Measurements from ENCODE around the gene TNFRSF13B. TPM values are rescaled to one million over a fixed set of nuclear protein-coding genes. Genes with fewer than 3 reads are reported as not detected.
"Not testable (repeated sequence)": the region's sequence is repeated elsewhere in the genome, so short reads cannot be mapped to it uniquely, and the experiment has no call there.

TNFRSF13B gene
- total RNA-seq, 5 donors from 2014 or later (not counting 1 experiment from before 2014, with no cell fraction given), result 0.60 to 7.2 (median 5.0) TPM; not detected in 1

DNA sequence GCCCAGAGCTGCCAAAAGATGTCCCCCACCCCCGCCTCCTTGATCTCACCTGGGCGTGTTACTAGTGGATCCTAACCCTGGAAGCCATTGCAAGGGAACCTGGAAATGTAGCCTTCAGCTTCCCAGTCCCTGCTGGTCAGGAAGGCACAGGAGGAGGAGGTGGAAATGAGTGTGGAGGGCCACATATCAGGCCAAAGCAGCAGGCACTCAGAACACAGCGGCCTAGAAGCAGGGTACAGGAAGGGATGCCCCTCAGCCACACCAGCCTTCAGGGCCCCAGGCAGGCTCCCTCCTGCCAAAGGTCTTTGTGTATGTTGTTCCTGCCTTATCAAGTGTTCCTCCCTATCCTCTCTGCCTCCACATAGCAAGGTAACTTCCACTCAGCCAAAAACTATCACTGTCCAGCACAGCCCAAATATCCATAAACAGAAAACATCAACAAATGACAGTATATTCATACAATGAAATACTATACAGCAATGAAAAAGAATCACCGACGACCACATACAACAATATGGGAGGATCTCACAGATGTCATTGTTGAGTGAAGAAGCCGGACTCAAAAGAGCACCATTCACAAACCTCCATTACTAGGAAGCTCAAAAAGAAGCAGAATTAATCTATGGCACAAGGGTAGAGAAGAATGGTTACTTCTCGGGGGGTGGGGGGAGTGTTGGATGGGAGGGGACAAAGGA, 28.2 kb upstream of the TNFRSF13B start:
- no CpG with 5 or more reads among the region's 7 CpGs for WGBS (ENCODE audit: insufficient coverage)
- POLR2A ChIA-PET, result interaction anchor here (0.6 kb wide), 2 partner anchors 89 to 114 kb away, joined by 3 to 10 read pairs; no protein-coding TSS in a partner anchor
- H3K36me3 ChIP-seq (ENCODE audit: control insufficient read depth in 2 of 2, extremely low read depth in 1 of 2, insufficient read depth in 1 of 2, low read length in 1 of 2), result no peaks in the 10 kb centered on the region
- H3K4me3 ChIP-seq (ENCODE audit: control insufficient read depth in 1 of 2, extremely low read depth in 1 of 2, low read length in 1 of 2), result no peak overlapping the region
- no peaks in the 10 kb centered on the region for H3K9me3 ChIP-seq
- Mint-ChIP-seq H3K4me1 (peaks cover 2 to 6% (median 3%) of the 10 kb centered on the region in 3 donors), H3K27me3 (no peaks in the 10 kb centered on the region), H3K36me3 (no peaks in the 10 kb centered on the region), H3K27ac (no peak overlapping the region), H3K9me3 (no peaks in the 10 kb centered on the region), H3K4me3 (no peak overlapping the region)
- DNase-seq, result no peak
- CTCF ChIA-PET, result interaction anchor here (0.5 to 1.0 kb wide), 6 partner anchors 16 to 313 kb away, joined by 3 to 13 read pairs (median 3); no protein-coding TSS in a partner anchor
- H3K4me1 ChIP-seq (ENCODE audit: control insufficient read depth in 1 of 2, extremely low read depth in 1 of 2, insufficient read depth in 2 of 2, low read length in 2 of 2), result peaks cover 0 to 8% of the 10 kb centered on the region in 2 experiments
- peaks cover 0 to 13% of the 10 kb centered on the region in 2 experiments for H3K27me3 ChIP-seq (replicated peaks in 1 of 2; ENCODE audit: control insufficient read depth in 2 of 2, extremely low read depth in 1 of 2, insufficient read depth in 2 of 2, low read length in 1 of 2)
- ATAC-seq (replicated peaks in 1 of 4), result no peak
- no peak overlapping the region for H3K27ac ChIP-seq (ENCODE audit: low read length)

DNA sequence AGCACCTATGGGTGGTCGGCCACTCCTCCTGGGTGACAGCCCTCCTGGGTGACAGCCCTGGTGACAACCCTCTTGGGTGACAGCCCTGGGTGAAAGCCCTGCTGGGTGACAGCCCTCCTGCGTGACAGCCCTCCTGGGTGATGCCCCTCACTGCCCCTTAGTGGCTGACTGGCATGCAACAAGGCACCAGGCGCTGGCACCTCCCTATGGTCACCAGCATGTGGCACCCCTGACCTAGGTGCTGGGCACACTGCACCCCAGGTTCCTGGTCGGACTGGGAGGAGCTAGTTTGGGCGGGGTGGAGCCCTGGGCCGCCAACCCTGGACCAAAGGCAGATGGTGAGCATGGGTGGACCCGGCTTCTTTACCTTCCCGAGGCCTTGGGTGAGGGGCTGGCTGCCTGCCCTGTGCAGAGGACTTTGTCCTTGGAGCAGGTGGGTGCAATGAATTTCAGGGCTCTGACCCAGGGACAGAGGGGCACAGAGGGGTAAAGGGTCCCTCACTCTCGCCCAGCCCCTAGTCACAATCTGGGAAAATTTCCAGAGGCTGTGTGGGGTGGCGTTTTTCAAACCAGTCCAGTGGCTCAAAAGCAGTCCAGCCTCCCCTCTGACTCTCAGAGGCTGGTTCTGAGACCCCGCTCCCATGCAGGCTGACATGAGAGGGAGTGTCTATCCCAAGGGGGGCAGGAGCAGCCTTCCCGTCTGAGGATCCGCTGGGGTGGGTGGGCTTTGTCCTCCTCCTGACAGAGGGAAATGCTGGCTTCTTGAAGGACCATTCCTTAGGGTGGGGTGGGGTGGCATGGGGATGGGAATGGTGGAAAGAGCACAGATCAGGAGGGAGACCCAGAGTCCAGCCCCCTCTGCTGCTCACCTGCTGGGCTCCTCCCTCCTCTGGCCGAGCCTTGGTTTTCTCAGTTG, 25.9 kb upstream of the TNFRSF13B start:
- Mint-ChIP-seq H3K9me3 (no peaks in the 10 kb centered on the region), H3K27me3 (no peaks in the 10 kb centered on the region), H3K4me1 (peaks cover 3 to 6% (median 3%) of the 10 kb centered on the region in 3 donors), H3K27ac (no peak overlapping the region), H3K4me3 (no peak overlapping the region), H3K36me3 (no peaks in the 10 kb centered on the region)
- ATAC-seq (replicated peaks in 1 of 4) (peak in 1 of 4 experiments; percentile 86), DNase-seq (peak in 11 of 35 experiments; percentile 52 to 79 (median 70))
- Histone ChIP-seq H3K27me3 (replicated peaks in 1 of 2; ENCODE audit: control insufficient read depth in 2 of 2, extremely low read depth in 1 of 2, insufficient read depth in 2 of 2, low read length in 1 of 2) (peaks cover 0 to 9% of the 10 kb centered on the region in 2 experiments), H3K4me3 (ENCODE audit: control insufficient read depth in 1 of 2, extremely low read depth in 1 of 2, low read length in 1 of 2) (no peak overlapping the region), H3K9me3 (no peaks in the 10 kb centered on the region), H3K27ac (ENCODE audit: low read length) (no peak overlapping the region), H3K4me1 (ENCODE audit: control insufficient read depth in 1 of 2, extremely low read depth in 1 of 2, insufficient read depth in 2 of 2, low read length in 2 of 2) (peaks cover 0 to 8% of the 10 kb centered on the region in 2 experiments), H3K36me3 (ENCODE audit: control insufficient read depth in 2 of 2, extremely low read depth in 1 of 2, insufficient read depth in 1 of 2, low read length in 1 of 2) (no peaks in the 10 kb centered on the region)
- POLR2A ChIA-PET, result no interaction called here
- 53% methylated on average over 11 of the region's 14 CpGs for WGBS (ENCODE audit: insufficient coverage)
- CTCF ChIA-PET, result no interaction called here

DNA sequence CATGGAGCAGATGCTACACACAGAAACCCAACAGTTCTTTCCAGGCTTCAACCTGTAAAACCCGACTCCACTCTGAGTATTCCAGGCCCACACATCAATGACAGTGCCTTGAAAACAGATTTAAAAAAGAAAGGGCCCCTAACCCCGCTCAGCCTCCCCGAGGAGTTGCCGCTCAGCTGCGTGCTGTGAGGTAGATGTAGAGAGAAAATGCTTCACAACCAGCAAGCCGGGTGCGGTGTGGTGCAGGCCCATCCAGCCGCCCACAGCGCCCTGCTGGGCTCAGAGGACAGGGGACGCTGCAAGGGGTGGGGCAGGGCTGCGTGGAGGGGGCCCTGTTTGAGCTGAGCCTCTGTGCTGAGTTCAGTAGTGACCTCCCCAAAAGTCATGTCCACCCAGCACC, 24.8 kb upstream of the TNFRSF13B start:
- H3K4me3 ChIP-seq (ENCODE audit: control insufficient read depth in 1 of 2, extremely low read depth in 1 of 2, low read length in 1 of 2); H3K36me3 Mint-ChIP-seq; POLR2A ChIA-PET; H3K27ac ChIP-seq (ENCODE audit: low read length); H3K27me3 ChIP-seq (replicated peaks in 1 of 2; ENCODE audit: control insufficient read depth in 2 of 2, extremely low read depth in 1 of 2, insufficient read depth in 2 of 2, low read length in 1 of 2); H3K4me1 Mint-ChIP-seq; DNase-seq; H3K27ac Mint-ChIP-seq; H3K36me3 ChIP-seq (ENCODE audit: control insufficient read depth in 2 of 2, extremely low read depth in 1 of 2, insufficient read depth in 1 of 2, low read length in 1 of 2); H3K9me3 Mint-ChIP-seq; H3K4me1 ChIP-seq (ENCODE audit: control insufficient read depth in 1 of 2, extremely low read depth in 1 of 2, insufficient read depth in 2 of 2, low read length in 2 of 2); H3K27me3 Mint-ChIP-seq; H3K9me3 ChIP-seq; H3K4me3 Mint-ChIP-seq; ATAC-seq (replicated peaks in 1 of 4): not testable (repeated sequence)
- no CpG with 5 or more reads among the region's 11 CpGs for WGBS (ENCODE audit: insufficient coverage)
- CTCF ChIA-PET, result interaction anchor here in 1 of 2 donors (0.6 kb wide), 1 partner anchor 32 kb away, joined by 4 read pairs; no protein-coding TSS in a partner anchor

DNA sequence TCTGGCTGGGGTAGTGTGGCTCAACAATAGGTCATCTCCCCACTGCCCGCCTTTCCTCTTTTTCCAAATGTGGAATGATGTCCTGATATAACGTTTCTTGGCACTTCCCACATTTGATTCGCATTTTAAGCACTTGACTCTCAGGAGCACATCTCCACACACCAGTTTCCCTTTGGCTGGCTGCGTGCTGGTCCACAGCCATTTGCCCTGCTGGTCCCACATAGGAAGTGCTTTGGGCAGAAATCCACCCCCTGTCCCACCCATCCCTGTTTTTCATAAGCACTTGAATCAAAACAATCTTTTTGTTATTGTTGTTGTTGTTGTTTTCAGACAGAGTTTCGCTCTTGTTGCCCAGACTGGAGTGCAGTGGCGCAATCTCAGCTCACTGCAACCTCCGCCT, 24.0 kb upstream of the TNFRSF13B start:
- no peaks in the 10 kb centered on the region for H3K9me3 Mint-ChIP-seq
- H3K27me3 Mint-ChIP-seq, result no peaks in the 10 kb centered on the region
- Histone ChIP-seq H3K9me3 (no peaks in the 10 kb centered on the region), H3K36me3 (ENCODE audit: control insufficient read depth in 2 of 2, extremely low read depth in 1 of 2, insufficient read depth in 1 of 2, low read length in 1 of 2) (no peaks in the 10 kb centered on the region), H3K27ac (ENCODE audit: low read length) (no peak overlapping the region), H3K27me3 (replicated peaks in 1 of 2; ENCODE audit: control insufficient read depth in 2 of 2, extremely low read depth in 1 of 2, insufficient read depth in 2 of 2, low read length in 1 of 2) (peaks cover 0 to 7% of the 10 kb centered on the region in 2 experiments), H3K4me3 (ENCODE audit: control insufficient read depth in 1 of 2, extremely low read depth in 1 of 2, low read length in 1 of 2) (no peak overlapping the region), H3K4me1 (ENCODE audit: control insufficient read depth in 1 of 2, extremely low read depth in 1 of 2, insufficient read depth in 2 of 2, low read length in 2 of 2) (peaks cover 4 to 13% of the 10 kb centered on the region in 2 experiments)
- ChIA-PET CTCF (interaction anchor here in 1 of 2 donors (0.6 to 0.7 kb wide), 2 partner anchors 16 to 32 kb away, joined by 3 to 4 read pairs; no protein-coding TSS in a partner anchor), POLR2A (no interaction called here)
- no peak overlapping the region for H3K4me3 Mint-ChIP-seq
- H3K36me3 Mint-ChIP-seq, result no peaks in the 10 kb centered on the region
- WGBS (ENCODE audit: insufficient coverage), result 78% methylated on average over 4 of the region's 7 CpGs
- peaks cover under 1 to 9% (median 4%) of the 10 kb centered on the region in 3 donors for H3K4me1 Mint-ChIP-seq
- ATAC-seq (replicated peaks in 1 of 4), result no peak
- no peak for DNase-seq
- no peak overlapping the region for H3K27ac Mint-ChIP-seq

DNA sequence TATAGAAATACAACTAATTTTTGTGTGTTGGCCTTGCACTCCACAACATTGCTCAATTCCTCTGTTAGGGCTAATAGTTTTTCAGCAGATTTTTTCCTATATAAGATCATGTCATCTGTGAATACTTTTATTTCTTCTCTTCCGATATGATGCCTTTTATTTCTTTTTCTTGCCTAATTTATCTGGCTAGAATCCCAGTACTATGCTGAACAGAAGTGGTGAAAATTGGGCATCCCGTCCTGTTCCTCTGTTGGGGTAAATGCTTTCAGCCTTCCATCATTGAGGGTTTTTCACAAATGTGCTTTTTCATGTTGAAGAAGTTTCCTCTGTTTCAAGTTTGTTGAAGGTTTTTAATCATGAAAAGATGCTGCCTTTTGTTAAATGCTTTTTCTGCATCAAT, 22.7 kb upstream of the TNFRSF13B start:
- Histone ChIP-seq H3K4me1 (ENCODE audit: control insufficient read depth in 1 of 2, extremely low read depth in 1 of 2, insufficient read depth in 2 of 2, low read length in 2 of 2) (peaks cover 15 to 26% of the 10 kb centered on the region in 2 experiments), H3K9me3 (no peaks in the 10 kb centered on the region), H3K27me3 (replicated peaks in 1 of 2; ENCODE audit: control insufficient read depth in 2 of 2, extremely low read depth in 1 of 2, insufficient read depth in 2 of 2, low read length in 1 of 2) (peaks cover 0 to 2% of the 10 kb centered on the region in 2 experiments), H3K27ac (ENCODE audit: low read length) (no peak overlapping the region), H3K4me3 (ENCODE audit: control insufficient read depth in 1 of 2, extremely low read depth in 1 of 2, low read length in 1 of 2) (no peak overlapping the region), H3K36me3 (ENCODE audit: control insufficient read depth in 2 of 2, extremely low read depth in 1 of 2, insufficient read depth in 1 of 2, low read length in 1 of 2) (no peaks in the 10 kb centered on the region)
- Mint-ChIP-seq H3K27me3 (no peaks in the 10 kb centered on the region), H3K27ac (no peak overlapping the region), H3K4me3 (no peak overlapping the region), H3K4me1 (peaks cover 11 to 21% (median 15%) of the 10 kb centered on the region in 3 donors), H3K9me3 (no peaks in the 10 kb centered on the region), H3K36me3 (no peaks in the 10 kb centered on the region)
- no peak for ATAC-seq (replicated peaks in 1 of 4)
- WGBS (ENCODE audit: insufficient coverage), result 100% methylated on average over 1 of the region's 2 CpGs
- DNase-seq, result no peak
- POLR2A ChIA-PET, result no interaction called here
- CTCF ChIA-PET, result no interaction called here

DNA sequence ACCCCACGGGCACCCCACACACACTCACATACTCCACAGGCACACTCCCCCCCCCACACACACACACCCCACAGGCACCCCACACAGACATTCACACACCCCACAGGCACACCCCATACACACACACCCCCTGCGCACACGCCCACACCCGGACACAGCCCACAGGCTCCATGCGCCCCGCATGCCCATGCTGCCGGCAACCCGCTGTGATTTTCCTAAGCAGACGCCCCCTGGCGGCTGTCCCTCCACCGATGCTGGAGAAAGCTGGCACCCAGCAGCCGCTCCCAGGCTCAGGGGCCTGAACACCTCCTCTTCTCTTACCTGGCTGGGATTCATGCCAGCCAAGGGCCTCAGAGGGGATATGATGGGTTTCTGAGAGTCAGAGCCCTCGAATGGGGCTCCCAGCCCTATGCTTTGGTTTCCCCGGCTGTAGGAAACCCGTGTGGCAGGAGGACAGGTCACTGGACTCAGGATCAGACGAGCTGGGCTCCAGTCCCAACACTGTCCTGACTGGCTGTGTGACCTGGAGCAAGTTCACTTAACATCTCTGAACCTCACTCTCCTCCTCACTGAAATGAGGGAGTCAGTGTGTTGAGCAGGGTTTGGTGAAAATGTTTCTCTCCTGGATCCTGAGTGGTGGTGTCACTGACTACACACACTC, 19.6 kb upstream of the TNFRSF13B start:
- DNase-seq (peak; percentile 49 to 88 (median 75)), ATAC-seq (replicated peaks in 1 of 4) (peak; percentile 49 to 75 (median 55))
- Histone ChIP-seq H3K9me3 (no peaks in the 10 kb centered on the region), H3K27me3 (replicated peaks in 1 of 2; ENCODE audit: control insufficient read depth in 2 of 2, extremely low read depth in 1 of 2, insufficient read depth in 2 of 2, low read length in 1 of 2) (no peaks in the 10 kb centered on the region), H3K36me3 (ENCODE audit: control insufficient read depth in 2 of 2, extremely low read depth in 1 of 2, insufficient read depth in 1 of 2, low read length in 1 of 2) (no peaks in the 10 kb centered on the region), H3K4me3 (ENCODE audit: control insufficient read depth in 1 of 2, extremely low read depth in 1 of 2, low read length in 1 of 2) (no peak overlapping the region), H3K27ac (ENCODE audit: low read length) (no peak overlapping the region), H3K4me1 (ENCODE audit: control insufficient read depth in 1 of 2, extremely low read depth in 1 of 2, insufficient read depth in 2 of 2, low read length in 2 of 2) (peaks cover 34 to 54% of the 10 kb centered on the region in 2 experiments)
- ChIA-PET POLR2A (interaction anchor here in 1 of 2 donors (0.7 kb wide), 1 partner anchor 35 kb away, joined by 7 read pairs; no protein-coding TSS in a partner anchor), CTCF (interaction anchor here (0.6 to 0.8 kb wide), 5 partner anchors 8 to 868 kb away, joined by 3 to 11 read pairs (median 3); no protein-coding TSS in a partner anchor)
- Mint-ChIP-seq H3K4me3 (peak overlapping the region in 1 of 3 donors; percentile 44), H3K27me3 (no peaks in the 10 kb centered on the region), H3K4me1 (peaks cover 29 to 43% (median 33%) of the 10 kb centered on the region in 3 donors), H3K36me3 (no peaks in the 10 kb centered on the region), H3K9me3 (no peaks in the 10 kb centered on the region), H3K27ac (no peak overlapping the region)
- 14% methylated on average over 14 of the region's 16 CpGs for WGBS (ENCODE audit: insufficient coverage)
